GM20000 (cell line): ENCODE results near the gene ANKRD13D.

Experiments
- DNase-seq: peaks from one replicate; pipeline ENCODE4 v3.0.0; 2012; ENCODE audit warnings: low spot score
- CTCF ChIP-seq: IDR thresholded peaks from 2 replicates; pipeline ENCODE4 v1.5.1; 2012; ENCODE audit warnings: mild to moderate bottlenecking, control low read depth; ENCODE audit errors: extremely low read depth, missing control alignments

ANKRD13D gene

DNA sequence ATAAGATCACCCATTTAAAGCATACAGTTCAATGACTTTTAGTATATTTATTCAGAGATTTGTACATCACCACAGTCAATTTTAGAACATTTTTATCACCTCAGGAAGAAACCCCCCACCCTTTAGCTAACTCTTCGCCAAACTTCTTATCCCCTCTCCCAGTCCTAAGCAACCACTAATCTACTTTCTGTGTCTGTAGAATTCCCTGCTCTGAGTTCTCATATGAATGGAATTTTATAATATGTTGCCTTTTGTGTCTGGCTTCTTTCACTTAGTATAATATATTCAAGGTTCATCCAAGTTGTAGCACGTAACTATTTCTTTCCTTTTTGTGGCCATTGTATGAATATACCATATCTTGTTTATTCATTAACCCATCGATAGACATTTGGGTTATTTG is 3.6 kb downstream of the ANKRD13D start:
- DNase-seq = no peak
- TF ChIP-seq CTCF = no peak

DNA sequence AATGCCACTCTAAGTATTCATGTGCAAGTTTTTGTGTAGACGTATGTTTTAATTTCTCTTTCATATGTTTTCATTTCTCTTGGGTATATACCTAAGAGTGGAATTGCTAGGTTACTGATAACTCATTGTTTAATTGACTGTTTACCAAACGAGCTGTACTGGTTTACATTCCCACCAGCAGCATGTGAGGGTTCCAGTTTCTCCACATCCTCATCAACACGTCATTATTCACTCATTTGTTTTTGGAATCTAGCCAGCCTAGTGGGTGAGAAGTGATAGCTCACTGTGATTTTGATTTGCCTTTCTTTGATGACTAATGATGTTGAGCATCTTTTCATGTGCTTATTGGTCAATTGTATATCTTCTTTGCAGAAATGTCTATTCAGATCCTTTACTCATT is 4.0 kb downstream of the ANKRD13D start:
- TF ChIP-seq CTCF = no peak
- no peak for DNase-seq

- DNase-seq = no peak
- no peak for TF ChIP-seq CTCF
Observed at GRCh38 chr11:67295846-67296245, 6.7 kb downstream of the ANKRD13D start.

GRCh38 chr11:67298786-67299185 is 9.7 kb downstream of the ANKRD13D start:
- TF ChIP-seq CTCF = no peak

GRCh38 chr11:67299471-67300191 is 10.5 kb downstream of the ANKRD13D start:
- DNase-seq = no peak
- no peak for TF ChIP-seq CTCF

More at GRCh38 chr11:67298786-67299185, 9.7 kb downstream of the ANKRD13D start:
- DNase-seq = no peak

DNA sequence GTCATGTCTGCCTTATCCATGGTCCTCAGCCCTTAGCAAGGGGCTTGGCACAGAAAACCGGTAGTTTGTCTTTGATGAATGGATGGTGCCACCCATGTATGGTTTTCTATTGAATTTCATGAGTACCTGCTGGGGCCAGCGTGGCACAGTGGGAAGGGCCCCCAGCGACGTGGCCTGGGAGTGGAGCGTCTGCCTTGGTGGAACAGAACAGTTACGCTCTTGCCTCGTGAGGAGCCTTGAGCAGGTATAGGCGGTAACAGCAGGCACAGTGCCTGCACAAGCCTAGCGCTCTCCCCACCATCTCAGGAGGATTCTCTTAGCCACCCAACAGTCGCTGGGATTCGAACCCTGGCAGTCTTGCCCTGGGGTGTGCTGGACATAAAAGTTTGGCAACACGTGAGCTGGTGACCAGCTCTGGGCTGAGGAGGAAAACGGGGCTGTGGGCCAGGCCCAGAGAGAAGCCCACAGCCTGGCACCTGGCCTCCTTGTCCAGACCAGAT is 11.2 kb downstream of the ANKRD13D start:
- TF ChIP-seq CTCF = no peak
- DNase-seq = no peak

DNA sequence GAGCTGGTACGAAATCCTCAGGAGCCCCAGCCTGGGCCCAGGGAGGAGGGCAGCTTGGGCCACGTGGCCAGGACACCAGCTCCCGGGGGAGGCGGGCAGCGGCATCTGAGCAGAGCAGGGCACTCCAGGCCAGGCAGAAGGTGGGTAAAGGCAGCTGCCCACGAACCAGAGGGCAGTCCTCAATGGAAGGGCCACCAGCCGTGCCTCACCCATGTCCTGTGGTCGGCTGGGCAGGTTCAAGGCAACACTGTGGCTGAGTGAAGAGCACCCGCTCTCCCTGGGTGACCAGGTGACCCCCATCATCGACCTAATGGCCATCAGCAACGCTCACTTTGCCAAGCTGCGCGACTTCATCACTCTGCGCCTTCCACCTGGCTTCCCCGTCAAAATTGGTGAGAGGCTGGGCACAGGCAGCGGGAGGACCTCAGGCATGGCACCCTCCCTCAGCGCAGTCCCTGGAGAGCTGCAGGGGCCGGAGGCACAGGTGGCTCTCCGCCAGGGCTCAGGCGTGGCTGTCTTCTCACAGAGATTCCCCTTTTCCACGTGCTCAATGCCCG is 11.7 kb downstream of the ANKRD13D start:
- DNase-seq = no peak
- no peak for TF ChIP-seq CTCF
